ENCODE measurements around the gene WFIKKN1. TPM values are rescaled to one million over a fixed set of nuclear protein-coding genes. Genes with fewer than 3 reads are reported as not detected.

Gene WFIKKN1
- total and polyA plus RNA-seq, 2 of the 13 experiments (the other 11 are each of a cell fraction or from before 2014, with no cell fraction given), result 1.7 to 4.9 TPM

DNA sequence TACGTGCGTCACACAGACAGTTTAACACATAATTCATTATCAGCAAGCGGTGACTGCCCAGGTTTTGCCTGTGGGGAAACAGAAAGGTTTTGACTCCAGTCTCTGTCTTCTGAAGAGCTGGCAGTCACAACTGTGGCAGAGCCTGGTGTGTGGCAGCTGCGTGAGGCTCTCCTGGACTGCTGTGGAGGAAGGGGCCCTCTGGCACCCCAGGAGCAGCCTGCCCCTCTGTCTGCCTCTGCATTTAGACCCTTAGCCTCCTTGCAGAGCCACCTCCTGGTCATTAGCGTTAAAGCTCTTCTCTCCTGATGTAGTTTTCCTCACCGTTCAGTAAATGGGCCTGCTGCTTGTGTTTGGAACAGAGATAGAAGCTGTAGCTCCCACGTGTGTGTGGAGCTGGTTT, 30.0 kb upstream of the WFIKKN1 start (continued):
- TF ChIP-seq, protein P1, sequence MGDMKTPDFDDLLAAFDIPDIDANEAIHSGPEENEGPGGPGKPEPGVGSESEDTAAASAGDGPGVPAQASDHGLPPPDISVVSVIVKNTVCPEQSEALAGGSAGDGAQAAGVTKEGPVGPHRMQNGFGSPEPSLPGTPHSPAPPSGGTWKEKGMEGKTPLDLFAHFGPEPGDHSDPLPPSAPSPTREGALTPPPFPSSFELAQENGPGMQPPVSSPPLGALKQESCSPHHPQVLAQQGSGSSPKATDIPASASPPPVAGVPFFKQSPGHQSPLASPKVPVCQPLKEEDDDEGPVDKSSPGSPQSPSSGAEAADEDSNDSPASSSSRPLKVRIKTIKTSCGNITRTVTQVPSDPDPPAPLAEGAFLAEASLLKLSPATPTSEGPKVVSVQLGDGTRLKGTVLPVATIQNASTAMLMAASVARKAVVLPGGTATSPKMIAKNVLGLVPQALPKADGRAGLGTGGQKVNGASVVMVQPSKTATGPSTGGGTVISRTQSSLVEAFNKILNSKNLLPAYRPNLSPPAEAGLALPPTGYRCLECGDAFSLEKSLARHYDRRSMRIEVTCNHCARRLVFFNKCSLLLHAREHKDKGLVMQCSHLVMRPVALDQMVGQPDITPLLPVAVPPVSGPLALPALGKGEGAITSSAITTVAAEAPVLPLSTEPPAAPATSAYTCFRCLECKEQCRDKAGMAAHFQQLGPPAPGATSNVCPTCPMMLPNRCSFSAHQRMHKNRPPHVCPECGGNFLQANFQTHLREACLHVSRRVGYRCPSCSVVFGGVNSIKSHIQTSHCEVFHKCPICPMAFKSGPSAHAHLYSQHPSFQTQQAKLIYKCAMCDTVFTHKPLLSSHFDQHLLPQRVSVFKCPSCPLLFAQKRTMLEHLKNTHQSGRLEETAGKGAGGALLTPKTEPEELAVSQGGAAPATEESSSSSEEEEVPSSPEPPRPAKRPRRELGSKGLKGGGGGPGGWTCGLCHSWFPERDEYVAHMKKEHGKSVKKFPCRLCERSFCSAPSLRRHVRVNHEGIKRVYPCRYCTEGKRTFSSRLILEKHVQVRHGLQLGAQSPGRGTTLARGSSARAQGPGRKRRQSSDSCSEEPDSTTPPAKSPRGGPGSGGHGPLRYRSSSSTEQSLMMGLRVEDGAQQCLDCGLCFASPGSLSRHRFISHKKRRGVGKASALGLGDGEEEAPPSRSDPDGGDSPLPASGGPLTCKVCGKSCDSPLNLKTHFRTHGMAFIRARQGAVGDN (CRISPR knock-in tag; IDR thresholded peaks at IDR 0.05), result 0 out of 2 replicates have a peak, but pooled peaks have one; percentile 13
- TF ChIP-seq XRCC5 (optimal IDR thresholded peaks at IDR 0.05; ENCODE audit: low read length) (peak; percentile 16), ELF1 (CRISPR knock-in tag; IDR thresholded peaks at IDR 0.05) (no peak), SCMH1 (CRISPR knock-in tag; IDR thresholded peaks at IDR 0.05; ENCODE audit: borderline replicate concordance) (no peak), ZNF20 (CRISPR knock-in tag; IDR thresholded peaks at IDR 0.05) (no peak), TAF15 (IDR thresholded peaks at IDR 0.05; ENCODE audit: low read depth, low read length, poor library complexity, severe bottlenecking) (no peak), FOXJ3 (CRISPR knock-in tag; IDR thresholded peaks at IDR 0.05; ENCODE audit: borderline replicate concordance) (no peak), RAD21 (CRISPR knock-in tag; IDR thresholded peaks at IDR 0.05) (peak; percentile 16; the same call in 1 of the 2 replicates), ZNF615 (CRISPR knock-in tag; IDR thresholded peaks at IDR 0.05; ENCODE audit: borderline replicate concordance) (no peak), ZNF883 (CRISPR knock-in tag; IDR thresholded peaks at IDR 0.05; ENCODE audit: not compliant biosample characterization) (no peak), SMC3 (IDR thresholded peaks at IDR 0.05; ENCODE audit: low read length) (peak; percentile 46; the same call in 1 of the 2 replicates), HOXA5 (CRISPR knock-in tag; IDR thresholded peaks at IDR 0.05) (no peak), RARA (CRISPR knock-in tag; IDR thresholded peaks at IDR 0.05) (no peak), ZSCAN20 (CRISPR knock-in tag; IDR thresholded peaks at IDR 0.05; ENCODE audit: borderline replicate concordance) (no peak)
- TF ChIP-seq, protein P2, sequence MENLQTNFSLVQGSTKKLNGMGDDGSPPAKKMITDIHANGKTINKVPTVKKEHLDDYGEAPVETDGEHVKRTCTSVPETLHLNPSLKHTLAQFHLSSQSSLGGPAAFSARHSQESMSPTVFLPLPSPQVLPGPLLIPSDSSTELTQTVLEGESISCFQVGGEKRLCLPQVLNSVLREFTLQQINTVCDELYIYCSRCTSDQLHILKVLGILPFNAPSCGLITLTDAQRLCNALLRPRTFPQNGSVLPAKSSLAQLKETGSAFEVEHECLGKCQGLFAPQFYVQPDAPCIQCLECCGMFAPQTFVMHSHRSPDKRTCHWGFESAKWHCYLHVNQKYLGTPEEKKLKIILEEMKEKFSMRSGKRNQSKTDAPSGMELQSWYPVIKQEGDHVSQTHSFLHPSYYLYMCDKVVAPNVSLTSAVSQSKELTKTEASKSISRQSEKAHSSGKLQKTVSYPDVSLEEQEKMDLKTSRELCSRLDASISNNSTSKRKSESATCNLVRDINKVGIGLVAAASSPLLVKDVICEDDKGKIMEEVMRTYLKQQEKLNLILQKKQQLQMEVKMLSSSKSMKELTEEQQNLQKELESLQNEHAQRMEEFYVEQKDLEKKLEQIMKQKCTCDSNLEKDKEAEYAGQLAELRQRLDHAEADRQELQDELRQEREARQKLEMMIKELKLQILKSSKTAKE (CRISPR knock-in tag; IDR thresholded peaks at IDR 0.05; ENCODE audit: borderline replicate concordance), result no peak
- TF ChIP-seq, protein P3, sequence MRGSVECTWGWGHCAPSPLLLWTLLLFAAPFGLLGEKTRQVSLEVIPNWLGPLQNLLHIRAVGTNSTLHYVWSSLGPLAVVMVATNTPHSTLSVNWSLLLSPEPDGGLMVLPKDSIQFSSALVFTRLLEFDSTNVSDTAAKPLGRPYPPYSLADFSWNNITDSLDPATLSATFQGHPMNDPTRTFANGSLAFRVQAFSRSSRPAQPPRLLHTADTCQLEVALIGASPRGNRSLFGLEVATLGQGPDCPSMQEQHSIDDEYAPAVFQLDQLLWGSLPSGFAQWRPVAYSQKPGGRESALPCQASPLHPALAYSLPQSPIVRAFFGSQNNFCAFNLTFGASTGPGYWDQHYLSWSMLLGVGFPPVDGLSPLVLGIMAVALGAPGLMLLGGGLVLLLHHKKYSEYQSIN (CRISPR knock-in tag; IDR thresholded peaks at IDR 0.05; ENCODE audit: borderline replicate concordance), result no peak
- TF ChIP-seq, protein P4, sequence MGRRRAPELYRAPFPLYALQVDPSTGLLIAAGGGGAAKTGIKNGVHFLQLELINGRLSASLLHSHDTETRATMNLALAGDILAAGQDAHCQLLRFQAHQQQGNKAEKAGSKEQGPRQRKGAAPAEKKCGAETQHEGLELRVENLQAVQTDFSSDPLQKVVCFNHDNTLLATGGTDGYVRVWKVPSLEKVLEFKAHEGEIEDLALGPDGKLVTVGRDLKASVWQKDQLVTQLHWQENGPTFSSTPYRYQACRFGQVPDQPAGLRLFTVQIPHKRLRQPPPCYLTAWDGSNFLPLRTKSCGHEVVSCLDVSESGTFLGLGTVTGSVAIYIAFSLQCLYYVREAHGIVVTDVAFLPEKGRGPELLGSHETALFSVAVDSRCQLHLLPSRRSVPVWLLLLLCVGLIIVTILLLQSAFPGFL (CRISPR knock-in tag; IDR thresholded peaks at IDR 0.05), result no peak
- TF ChIP-seq, protein P5, sequence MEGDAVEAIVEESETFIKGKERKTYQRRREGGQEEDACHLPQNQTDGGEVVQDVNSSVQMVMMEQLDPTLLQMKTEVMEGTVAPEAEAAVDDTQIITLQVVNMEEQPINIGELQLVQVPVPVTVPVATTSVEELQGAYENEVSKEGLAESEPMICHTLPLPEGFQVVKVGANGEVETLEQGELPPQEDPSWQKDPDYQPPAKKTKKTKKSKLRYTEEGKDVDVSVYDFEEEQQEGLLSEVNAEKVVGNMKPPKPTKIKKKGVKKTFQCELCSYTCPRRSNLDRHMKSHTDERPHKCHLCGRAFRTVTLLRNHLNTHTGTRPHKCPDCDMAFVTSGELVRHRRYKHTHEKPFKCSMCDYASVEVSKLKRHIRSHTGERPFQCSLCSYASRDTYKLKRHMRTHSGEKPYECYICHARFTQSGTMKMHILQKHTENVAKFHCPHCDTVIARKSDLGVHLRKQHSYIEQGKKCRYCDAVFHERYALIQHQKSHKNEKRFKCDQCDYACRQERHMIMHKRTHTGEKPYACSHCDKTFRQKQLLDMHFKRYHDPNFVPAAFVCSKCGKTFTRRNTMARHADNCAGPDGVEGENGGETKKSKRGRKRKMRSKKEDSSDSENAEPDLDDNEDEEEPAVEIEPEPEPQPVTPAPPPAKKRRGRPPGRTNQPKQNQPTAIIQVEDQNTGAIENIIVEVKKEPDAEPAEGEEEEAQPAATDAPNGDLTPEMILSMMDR (CRISPR knock-in tag; IDR thresholded peaks at IDR 0.05), result peak; percentile 60
- TF ChIP-seq, protein P6, sequence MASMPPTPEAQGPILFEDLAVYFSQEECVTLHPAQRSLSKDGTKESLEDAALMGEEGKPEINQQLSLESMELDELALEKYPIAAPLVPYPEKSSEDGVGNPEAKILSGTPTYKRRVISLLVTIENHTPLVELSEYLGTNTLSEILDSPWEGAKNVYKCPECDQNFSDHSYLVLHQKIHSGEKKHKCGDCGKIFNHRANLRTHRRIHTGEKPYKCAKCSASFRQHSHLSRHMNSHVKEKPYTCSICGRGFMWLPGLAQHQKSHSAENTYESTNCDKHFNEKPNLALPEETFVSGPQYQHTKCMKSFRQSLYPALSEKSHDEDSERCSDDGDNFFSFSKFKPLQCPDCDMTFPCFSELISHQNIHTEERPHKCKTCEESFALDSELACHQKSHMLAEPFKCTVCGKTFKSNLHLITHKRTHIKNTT (CRISPR knock-in tag; IDR thresholded peaks at IDR 0.05), result no peak
